HG02840 (cell line): Measurements from ENCODE around the gene RASSF1.
A peak's percentile ranks its signal among the peaks of the same experiment; 100 is the strongest.

Experiments used
- ATAC-seq: cut with Tn5 transposase; IDR thresholded peaks from one replicate; pipeline ENCODE4 v1.9.1; 2021; ENCODE audit warnings: mild to moderate bottlenecking, moderate library complexity, moderate number of reproducible peaks; ENCODE audit not compliant: unreplicated experiment, low FRiP score

Gene RASSF1

DNA sequence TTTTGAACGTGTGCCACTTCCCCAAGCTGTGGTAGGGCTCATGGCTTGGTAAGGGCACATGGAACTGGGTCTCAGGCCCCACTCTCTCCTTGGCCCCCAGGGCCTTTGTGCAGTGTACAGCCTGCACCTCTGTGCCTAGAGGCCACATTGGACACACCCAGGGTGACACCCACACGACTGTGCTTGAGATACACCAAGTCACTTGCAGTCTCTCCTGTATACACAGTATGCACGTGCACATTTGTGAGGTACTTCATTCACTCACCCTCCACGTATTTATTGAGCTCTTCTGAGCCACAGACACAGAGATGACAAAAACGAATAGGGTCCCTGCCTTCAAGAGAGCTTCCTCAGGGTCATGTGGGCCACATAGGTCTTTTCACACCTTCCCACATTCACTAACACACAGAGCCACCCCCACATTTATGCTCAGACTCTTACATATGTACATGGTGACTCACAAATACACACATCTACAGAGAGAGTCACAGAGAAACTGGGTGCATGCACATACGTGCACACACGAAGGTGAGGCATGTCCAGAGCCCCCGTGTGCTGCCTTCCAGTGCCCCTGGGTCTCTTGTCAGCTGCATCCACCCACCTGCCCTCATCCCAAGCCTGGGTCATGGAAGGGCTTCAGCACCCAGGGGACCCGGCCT is 28.5 kb upstream of the RASSF1 start:
- no peak for ATAC-seq

DNA sequence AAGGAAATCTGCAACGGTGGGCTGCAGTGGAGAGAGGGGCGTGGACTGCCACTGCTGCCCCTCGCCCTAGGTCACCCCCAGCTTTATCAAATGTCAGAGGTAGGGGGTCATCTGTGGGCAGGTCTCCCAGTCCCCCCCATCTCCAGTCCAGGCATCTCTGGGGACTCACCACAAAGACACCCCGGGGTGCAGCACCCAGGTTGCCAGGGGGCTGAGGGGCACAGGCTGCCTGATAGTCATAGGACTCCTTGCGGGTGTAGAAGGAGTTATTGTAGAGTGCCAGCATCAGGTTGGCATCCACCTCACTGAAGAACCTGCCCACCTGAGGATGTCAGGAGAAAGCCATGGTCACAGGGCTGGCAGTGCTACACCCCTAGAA is 25.2 kb upstream of the RASSF1 start:
- ATAC-seq: no peak

DNA sequence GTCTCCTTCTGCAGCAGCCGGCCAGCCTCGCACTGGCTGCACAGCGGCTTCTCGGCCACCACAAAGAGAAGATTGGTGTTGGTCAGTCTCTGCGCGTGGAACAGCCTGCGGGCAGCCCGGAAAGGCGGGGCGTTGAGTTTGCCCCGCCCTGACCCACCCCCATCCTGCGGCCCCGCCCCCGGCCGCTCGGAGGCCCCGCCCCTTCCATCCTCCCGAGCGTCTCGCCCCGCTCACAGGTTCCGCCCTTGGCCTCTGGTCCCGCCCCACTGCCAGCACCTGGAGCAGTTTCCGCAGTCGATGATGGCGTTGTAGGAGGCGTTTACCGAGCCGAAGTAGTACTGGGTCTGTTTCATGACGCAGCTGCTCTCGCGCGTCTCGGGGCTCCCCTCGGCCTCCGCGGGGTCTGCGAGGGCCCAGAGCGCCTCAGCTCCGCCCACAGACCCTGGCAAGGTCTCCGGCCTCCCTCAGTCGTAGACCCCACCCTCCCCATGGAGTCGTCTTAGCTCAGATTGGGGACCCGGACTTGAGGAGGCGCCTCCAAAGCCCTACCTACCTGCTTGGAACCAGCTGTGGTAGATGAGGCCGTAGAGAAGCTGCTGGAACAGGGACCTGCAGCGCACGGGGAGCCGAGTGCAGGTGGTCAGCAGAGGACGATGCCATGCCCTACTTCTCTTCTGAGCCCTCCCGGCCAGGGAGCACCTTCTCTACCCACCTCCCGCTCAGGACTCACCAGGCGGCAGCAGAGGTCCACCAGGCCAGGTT is 24.6 kb upstream of the RASSF1 start:
- peak; percentile 79 for ATAC-seq

DNA sequence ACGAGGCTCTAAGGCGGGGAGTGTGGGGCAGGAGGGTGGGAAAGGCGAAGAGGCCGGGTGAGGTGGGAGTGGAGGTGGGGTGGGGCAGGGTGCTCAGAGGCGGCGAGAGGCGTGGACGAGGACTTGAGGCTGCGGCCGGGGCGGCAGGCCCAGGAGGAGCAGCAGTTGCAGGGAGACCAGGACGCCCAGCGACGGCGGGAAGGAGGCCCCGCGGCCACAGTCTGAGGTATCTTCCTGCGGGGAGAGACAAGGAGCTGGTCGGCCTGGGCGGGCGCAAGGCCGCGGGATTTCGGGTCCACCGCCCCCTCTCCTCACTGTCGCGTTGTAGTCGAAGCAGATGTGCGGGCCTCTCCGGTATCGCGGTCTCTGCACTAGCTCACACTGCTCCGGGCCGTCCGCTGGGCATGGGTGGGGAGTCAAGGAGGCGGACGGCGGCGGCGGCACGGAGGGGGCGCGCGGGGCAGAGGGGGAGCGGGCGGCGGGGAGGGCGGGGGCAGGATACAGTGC is 24.0 kb upstream of the RASSF1 start:
- no peak for ATAC-seq

DNA sequence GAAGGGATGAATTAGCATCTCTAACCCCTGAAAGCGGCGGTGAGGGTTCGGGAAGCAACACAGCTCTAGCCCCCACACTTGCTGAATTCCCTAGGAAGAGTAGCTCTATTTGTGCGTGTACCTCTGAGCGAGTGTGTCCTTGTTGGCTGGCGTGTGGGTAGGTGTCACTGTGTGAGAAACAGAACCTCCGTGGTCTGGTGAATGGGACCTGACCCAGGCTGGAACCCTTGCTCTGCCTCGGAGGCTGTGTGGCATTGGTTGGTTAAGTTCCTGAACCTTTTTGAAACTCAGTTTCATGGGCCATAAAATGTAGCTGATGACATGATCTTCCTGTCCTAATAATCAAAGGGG is 19.1 kb upstream of the RASSF1 start:
- no peak for ATAC-seq

DNA sequence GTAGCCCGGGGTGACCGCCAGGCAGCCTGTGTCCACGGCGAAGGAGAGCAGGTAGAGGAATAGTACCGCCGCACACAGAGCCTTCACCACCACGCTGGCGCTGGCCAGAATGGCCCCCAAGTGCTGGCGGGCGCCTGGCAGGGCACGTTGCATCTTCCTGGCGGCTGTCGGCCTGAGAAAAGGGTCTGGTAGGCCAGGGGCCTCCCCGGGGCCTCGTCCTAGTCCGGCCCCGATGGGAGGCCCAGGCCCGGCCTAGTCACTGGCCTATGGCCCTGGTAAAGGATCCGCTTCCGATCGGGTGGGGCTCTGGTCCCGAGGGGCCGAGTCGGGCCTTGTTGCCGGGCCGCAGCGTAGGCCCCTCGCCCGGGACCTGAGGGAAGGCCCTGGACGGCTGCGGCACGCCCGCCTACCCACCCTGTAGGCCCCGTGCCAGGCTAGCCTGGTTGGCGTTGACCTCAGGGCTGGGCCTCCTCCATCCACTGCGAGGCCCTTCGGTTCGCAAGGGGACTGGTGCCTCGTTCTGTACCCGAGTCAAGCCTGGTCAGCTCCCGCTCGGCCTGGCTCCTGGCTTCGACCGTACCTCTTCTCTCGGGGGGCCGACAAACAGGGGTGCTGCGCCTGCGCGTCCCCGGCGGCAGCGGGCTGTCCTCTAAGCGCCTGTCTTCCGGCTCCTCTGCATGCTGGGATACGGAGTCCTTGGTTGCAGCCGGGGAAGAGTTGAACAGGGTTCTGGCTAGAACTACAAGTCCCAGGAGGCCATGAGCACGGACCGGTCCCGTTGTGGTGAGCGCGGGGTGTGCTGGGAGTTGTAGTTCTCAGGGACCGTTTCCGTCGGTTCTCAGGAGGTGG is 18.5 kb upstream of the RASSF1 start, which contains the start of gene TMEM115:
TMEM115 (minus strand) TSS at position 611 of the 849 bp plus-strand sequence; CDS start at position 153, 458 bp downstream.
- ATAC-seq: peak; percentile 98

DNA sequence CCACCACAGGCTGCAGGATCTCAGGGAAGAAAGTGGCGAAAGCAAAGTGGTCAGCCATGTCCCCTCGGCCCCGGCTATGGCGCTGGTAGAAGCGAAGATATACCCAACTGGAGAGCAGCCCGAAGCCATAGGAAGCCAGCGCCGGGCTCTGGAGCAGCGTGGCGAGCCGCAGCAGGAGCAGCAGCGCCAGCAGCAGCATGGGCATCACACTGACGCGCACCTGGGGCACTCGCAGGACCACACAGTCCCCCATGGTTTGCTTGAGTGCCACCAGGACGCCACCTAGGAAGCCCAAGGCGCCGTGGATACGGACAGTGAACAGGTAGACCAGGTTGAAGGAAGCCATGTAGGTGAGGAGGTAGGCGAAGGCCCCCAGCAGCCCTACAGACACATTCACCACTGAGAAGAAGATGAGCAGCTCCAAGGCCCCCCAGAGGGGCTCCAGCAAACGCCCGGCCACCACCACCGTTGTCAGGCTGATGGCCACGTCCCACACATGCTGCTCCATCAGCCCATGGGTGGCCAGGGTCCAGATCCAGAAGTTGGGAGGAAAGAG is 17.8 kb upstream of the RASSF1 start:
- no peak for ATAC-seq

DNA sequence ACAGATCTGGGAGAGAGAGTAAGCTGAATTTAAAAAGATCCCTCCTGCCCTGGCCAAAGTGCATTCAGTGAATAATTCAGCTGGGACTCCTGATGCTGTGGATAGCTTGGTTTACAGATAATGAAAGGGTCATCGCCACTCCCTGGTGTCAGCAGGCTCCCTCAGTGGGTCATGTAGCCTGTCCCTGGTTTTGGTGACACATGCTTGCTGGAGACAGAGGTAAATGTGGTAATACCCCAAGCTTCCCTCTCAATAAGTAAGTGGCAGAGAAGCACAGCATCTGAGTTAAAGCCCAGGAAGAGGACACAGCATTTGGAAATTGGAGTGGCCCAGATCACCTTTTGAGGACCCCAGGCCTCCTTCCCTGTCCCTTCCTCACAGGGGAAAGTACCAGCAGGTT is 16.8 kb upstream of the RASSF1 start:
- ATAC-seq: no peak

DNA sequence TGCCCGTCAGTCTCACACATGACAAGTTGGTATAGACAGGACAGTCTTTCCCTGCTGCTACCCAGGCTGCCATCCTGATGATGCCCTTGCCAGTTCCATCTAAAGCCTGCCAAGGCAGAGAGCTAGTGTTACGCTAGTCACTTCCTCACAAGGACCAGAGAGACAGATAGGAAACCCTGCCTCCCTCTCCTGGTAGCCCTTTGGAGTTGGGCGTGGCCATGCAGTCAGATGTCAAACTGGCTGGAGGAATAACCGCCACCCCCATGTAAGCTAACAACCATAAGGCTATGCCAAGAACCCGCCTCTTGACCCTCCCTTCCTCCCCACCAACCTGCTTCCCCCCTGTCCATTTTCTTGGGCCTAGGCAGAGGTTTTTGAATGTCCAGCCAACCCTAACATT is 15.9 kb upstream of the RASSF1 start:
- ATAC-seq: no peak

DNA sequence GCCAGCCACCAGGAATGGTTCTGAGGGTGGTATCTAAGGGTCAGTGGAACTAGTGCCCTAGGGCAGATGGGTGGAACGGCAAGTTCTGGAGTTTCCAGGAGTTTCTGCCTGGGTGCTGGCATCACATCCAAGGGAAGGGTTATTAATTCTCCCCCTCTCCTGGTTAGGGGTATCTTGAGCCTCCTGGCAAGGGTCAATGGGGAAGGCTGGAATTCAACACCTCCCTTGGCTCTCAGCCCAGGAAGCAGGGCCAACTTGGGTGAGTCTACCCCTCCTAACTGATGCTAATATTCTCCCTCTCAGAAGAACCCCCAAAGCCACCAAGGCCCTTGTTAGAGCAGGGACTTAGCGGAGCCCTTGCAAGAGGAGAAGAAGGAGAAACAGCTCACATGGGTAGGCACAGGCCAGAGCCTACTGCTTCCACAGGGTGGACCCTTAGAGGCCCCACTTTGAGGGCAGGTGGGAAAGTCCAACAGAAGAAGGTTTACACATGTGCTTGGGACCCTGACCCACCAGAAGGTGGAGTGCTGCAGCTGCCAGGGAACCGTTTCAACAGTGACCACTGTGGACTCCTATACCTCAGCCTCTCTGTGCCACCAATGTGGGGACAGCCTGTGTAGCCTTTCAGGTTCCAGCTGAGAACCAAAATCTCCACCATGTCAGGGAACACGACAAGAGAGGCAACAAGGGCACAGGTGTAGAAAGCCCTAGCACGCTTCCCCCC is 15.4 kb upstream of the RASSF1 start:
- ATAC-seq: no peak

DNA sequence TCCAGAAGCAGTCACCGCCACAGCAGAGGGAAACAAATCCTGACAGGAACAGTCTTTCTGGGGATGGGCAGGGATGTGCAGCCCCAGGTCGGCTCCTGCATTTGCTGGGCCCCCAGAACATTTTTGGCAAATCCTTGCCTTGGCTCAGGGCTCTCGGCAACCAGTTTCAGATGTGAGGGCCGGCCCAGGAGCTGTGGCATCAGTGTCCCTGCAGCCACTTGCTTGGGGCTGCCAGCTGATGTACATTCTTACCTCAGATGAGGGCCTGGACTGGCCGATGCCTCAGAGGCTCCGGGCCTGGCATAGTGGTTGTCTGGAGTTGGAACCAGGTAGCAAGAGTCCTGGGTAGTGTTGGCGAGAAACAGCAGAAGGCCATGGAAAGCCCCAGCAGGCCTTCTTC is 14.2 kb upstream of the RASSF1 start:
- no peak for ATAC-seq

DNA sequence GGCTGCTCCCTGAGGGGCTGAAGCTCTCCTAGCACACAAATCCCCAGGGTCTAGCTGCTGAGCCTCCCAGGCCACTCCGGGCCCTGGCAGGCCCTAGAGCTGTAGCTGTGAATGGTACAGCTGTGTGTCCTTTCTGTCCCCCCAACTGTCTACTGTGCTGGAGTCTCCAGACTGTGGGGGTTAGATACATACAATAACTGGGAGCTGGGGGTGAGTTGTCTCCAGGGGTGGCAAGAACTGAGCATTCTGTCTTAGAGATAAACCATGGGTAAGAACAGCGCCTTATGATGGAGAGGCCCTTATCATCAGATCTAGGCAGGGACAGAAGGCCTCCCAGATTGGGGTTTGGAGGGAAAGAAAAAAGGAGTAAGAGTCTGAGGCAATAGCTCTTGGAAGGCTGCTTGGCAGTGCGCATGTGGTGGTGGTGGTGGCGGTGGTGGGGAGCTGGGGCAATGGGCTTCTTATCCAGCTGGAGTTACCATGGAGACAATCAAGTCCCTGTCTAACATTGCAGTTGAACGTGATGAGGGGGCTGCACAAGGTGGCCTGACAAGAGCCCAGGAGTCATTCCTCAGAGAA is 13.6 kb upstream of the RASSF1 start:
- ATAC-seq: no peak

DNA sequence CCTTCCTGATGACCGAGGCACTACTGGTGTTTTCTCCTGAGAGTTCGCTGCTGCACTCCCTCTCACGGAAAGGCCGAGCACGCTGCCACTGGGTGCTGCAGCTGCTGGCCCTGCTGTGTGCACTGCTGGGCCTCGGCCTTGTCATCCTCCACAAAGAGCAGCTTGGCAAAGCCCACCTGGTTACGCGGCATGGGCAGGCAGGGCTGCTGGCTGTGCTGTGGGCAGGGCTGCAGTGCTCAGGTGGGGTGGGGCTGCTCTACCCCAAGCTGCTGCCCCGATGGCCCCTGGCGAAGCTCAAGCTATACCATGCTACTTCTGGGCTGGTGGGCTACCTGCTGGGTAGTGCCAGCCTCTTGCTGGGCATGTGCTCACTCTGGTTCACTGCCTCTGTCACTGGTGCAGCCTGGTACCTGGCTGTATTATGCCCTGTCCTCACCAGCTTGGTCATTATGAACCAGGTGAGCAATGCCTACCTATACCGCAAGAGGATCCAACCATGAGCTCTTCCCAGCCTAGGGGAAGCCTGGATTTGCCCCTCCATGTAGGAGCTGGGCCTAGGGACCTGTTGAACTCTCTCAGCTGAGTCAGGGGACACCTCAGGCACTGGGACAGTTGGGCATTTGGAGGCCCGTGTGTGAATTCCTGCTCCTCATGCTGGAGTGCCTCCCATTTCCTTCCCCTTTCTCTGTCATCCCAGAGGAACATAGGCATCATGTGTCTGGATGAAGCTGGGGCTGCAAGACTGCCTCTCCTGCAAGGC is 12.8 kb upstream of the RASSF1 start:
- no peak for ATAC-seq

DNA sequence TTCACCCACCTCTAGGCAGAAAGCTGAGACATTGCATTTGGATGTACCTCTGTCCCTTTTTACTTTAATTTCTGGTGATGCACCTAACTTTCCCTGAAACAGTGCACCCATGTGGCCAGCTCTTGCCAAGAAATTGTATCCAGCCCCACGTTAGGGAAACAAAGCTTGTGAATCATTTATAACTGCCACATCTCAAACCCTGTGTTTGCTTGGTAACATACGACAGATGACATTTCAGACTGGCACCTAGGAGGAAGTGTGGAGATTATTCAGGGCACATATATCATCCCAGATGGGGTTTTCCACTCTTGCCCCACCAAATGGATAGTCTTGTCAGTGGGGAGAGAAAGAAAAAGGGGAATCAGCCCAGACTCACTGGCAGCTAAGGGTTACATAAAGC is 12.1 kb upstream of the RASSF1 start:
- ATAC-seq: no peak

DNA sequence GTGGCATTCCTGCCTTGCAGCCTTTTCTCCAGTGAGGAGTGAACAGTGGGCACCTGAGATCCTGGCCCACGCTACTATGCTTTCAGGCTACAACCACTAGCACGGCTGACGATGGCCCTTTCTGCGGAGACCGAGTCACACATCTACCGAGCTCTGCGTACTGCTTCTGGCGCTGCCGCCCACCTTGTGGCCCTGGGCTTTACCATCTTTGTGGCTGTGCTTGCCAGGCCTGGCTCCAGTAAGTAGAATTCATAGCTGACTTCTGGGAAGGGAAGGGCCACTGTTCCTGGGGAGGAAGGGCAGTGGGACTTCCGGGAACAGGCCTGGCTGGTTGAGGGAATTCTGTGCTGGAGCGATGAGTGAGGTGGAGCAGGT is 10.7 kb upstream of the RASSF1 start:
- no peak for ATAC-seq

DNA sequence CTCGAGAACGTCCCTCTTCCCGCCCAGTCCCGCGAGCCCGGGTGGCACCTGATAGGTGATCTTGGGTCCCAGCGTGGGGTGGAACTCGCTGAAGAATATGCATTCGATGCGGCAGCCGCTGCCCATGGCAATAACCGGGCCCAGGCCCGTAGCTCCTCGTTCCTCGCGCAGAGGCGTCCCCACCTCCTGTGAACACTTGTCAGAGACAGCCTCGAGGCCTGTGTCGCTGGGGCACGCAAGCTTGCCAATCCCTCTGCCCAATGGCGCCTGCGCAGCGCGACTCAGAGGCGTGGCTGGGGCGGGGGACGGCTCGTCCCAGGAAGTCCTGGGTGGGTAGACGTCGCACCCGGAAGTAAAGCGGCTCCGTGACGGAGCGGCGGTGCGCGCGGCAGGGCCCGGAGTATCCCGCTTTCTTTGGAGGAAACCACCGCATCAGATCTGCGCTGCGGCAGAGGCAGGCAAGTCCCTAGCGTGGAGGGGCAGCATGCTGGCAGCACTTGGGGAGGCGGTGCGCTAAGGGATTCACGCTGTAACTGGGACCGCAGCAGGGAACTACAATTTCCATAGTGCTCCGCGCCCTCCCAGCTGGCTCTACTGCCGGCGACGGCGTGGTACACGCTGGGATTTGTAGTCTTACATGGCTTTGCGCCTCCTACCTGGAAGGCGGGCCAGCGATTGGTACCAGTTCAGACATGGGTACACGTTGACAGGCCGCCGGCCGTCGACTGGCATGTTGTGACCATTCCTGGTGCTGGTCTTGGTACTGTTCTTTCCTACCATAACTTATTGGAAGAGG is 10.1 kb upstream of the RASSF1 start, which contains the start of the genes CYB561D2 and NPRL2:
CYB561D2 (plus strand) TSS at position 336 of the 796 bp plus-strand sequence. CDS start 572 bp downstream, outside the sequence.
NPRL2 (minus strand) TSS at position 249 of the 796 bp plus-strand sequence; CDS start at position 126, 123 bp downstream.
- ATAC-seq: peak; percentile 79

DNA sequence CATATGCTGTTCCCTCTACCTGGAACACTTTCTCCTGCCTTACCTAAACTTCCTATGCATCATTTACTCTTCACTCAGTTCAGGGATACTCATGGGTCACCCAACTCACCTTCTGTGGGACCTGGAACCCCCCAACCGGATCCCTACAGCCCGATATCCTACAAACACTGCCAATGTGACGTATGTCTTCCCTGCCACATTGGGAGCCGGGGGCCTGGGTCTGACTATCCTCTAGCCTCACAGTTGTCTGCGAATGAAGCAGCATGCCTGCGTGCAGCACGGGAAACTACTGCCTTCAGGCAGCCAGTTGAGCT is 9.5 kb upstream of the RASSF1 start:
- ATAC-seq: peak; percentile 9

DNA sequence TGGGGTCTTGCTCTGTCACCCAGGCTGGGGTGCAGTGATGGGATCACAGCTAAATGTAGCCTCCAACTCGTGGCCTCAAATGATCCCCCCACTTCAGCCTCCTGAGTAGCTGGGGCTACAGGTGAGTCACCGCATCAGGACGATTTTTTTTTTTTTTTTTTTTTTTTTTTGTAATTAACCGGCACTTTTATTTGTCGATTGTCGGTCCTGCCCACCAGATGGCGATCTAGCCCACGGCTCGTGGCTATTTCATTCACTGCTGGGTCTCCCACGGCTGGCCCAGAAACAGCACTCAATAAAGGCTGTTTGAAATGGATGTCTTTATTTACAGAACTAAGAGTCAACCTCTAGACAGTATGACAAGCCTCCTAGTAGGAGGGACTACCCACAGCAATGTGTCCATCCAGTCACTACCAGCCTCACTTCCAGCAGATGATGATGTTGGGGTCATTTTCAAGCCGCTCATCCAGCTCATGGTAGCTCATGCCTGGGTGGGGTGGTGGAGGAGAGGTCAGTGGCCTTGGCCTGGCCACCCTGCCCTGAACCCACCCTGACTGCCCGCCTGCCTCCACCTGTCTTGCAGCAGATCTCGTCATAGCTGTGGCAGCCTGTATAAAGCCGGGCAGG is 6.7 kb upstream of the RASSF1 start:
- no peak for ATAC-seq
